HAP-1 (cell line): ENCODE measurements around the gene FRY.

Experiments used
- DNase-seq, 2 experiments: peaks; one replicate each; pipeline ENCODE4 v3.0.0-alpha.2; 2016 to 2020; ENCODE audit warnings: low spot score in 2 of 2
- H3K27me3 ChIP-seq: fragments of 250-450 bp; sonication (Bioruptor Pico); 2 replicates; pipeline ENCODE4 v1.5.1; 2020; ENCODE audit warnings: low read depth, mild to moderate bottlenecking, moderate library complexity
- H3K36me3 ChIP-seq: fragments of 250-450 bp; sonication (Bioruptor Pico); replicated peaks from 2 replicates; pipeline ENCODE4 v1.5.1; 2020; ENCODE audit warnings: mild to moderate bottlenecking
- H3K4me1 ChIP-seq: fragments of 250-450 bp; sonication (Bioruptor Pico); 2 replicates; pipeline ENCODE4 v1.5.1; 2020; ENCODE audit warnings: mild to moderate bottlenecking
- H3K4me3 ChIP-seq: fragments of 250-450 bp; sonication (Bioruptor Pico); 2 replicates; pipeline ENCODE4 v1.5.1; 2020; ENCODE audit warnings: mild to moderate bottlenecking, moderate library complexity
- H3K9me3 ChIP-seq: fragments of 250-450 bp; sonication (Bioruptor Pico); 2 replicates; pipeline ENCODE4 v1.5.1; 2020; ENCODE audit warnings: mild to moderate bottlenecking, moderate library complexity
- in situ Hi-C: fragments of 300-500 bp; cut with MboI; formaldehyde crosslinking; loops from 3 replicates; pipeline ENCODE4 v1.14.3; 2020; ENCODE audit warnings: low sequenced_read_pairs, inconsistent platforms, mixed read lengths

Gene FRY

DNA sequence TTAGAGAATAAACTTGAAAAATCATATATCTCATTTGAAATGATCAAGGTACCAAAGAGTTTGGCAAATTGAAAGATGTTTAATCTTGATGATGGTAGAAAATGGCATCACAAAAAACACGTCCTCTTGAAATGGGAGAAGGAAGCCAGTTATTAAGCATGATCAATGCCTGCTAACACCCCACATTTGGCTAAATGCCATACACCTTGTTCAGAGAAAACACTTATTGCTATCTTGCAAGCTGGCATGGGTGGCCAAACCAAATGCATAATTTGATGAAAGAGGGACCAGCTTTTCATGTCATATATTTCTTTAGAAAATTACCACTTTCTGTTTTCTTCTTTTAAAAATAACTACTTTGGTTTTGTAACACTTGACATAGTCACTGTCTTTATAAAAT is 142.3 kb downstream of the FRY start:
- no peak for DNase-seq

GRCh38 chr13:32174366-32174765 is 142.8 kb downstream of the FRY start:
- H3K9me3 ChIP-seq = no peaks in the 10 kb centered on the region
- in situ Hi-C loops = no loop called here
- H3K4me3 ChIP-seq = no peak overlapping the region
- DNase-seq = no peak
- H3K36me3 ChIP-seq = no peaks in the 10 kb centered on the region
- H3K27me3 ChIP-seq = no peaks in the 10 kb centered on the region
- no peaks in the 10 kb centered on the region for H3K4me1 ChIP-seq

More for the DNA sequence above, 142.3 kb downstream of the FRY start:
- in situ Hi-C loops = no loop called here
- Histone ChIP-seq H3K4me1 (no peaks in the 10 kb centered on the region), H3K36me3 (no peaks in the 10 kb centered on the region), H3K4me3 (no peak overlapping the region), H3K27me3 (no peaks in the 10 kb centered on the region), H3K9me3 (no peaks in the 10 kb centered on the region)

GRCh38 chr13:32175307-32175706 is 143.7 kb downstream of the FRY start:
- Histone ChIP-seq H3K9me3 (no peaks in the 10 kb centered on the region), H3K4me3 (no peak overlapping the region), H3K36me3 (no peaks in the 10 kb centered on the region), H3K27me3 (no peaks in the 10 kb centered on the region), H3K4me1 (no peaks in the 10 kb centered on the region)
- in situ Hi-C loops = no loop called here
- DNase-seq = no peak

DNA sequence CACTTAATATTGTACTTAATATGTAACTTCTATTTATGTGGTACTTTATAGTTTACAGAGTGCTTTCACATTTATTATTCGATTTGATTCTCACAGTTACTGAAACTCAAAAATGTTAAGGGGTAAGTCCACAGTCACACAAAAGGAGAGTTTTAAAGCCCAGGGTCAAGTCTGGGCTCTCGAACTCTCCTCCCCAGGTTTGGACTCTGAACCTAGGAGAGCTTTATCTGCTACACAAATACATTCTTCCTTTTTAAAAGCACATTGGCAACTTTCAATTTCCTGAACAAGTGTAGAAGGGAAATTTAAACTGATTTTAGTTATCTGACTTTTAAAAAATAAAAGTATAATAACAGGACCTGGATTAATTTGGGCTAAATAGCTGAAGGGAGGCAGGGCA is 144.4 kb downstream of the FRY start:
- Histone ChIP-seq H3K9me3 (no peaks in the 10 kb centered on the region), H3K4me1 (no peaks in the 10 kb centered on the region), H3K4me3 (no peak overlapping the region), H3K27me3 (no peaks in the 10 kb centered on the region), H3K36me3 (no peaks in the 10 kb centered on the region)
- in situ Hi-C loops = no loop called here
- DNase-seq = no peak

GRCh38 chr13:32176696-32177095 is 145.1 kb downstream of the FRY start:
- Histone ChIP-seq H3K9me3 (no peaks in the 10 kb centered on the region), H3K4me3 (no peak overlapping the region), H3K4me1 (no peaks in the 10 kb centered on the region), H3K27me3 (no peaks in the 10 kb centered on the region), H3K36me3 (no peaks in the 10 kb centered on the region)
- no peak for DNase-seq
- in situ Hi-C loops = no loop called here

DNA sequence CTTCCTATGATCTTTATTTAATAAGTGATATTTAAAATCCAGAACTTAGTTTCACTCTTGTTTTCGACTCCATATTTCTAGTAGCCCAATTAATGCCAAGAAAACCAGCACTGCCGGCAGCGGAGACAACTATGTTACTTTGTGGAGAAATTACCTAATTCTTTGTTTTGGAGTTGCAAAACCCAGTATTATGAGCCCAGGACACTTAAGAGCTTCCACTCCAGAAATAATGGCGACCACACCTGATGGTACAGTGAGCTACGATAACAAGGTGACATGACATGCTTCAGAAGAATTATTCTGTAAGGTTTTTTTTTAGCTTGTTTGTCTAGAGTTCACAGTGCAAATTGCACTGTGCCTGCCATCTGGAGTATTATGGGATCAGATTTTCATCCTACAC is 147.2 kb downstream of the FRY start:
- no peak overlapping the region for H3K4me3 ChIP-seq
- H3K9me3 ChIP-seq = no peaks in the 10 kb centered on the region
- DNase-seq = no peak
- no peaks in the 10 kb centered on the region for H3K4me1 ChIP-seq
- in situ Hi-C loops = no loop called here
- H3K27me3 ChIP-seq = no peaks in the 10 kb centered on the region
- H3K36me3 ChIP-seq = no peaks in the 10 kb centered on the region

DNA sequence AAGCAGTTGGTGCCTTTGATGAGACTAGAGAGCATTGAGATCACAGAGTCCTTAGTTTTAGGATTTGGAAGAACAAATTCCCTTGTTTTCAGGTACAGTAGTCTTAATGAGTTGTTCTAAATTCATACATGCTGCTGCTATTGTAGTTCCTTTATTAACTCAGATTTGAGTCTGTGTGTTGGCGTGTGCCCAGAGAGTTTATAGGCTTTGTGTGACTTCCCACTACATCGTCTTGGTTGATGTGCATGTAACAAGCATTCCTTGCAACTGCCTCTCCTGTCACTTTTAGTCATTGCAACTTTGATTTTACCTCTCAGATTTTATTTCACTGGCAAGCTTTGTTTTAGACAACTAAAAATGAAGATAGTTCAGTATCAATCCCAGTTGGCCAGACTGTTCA is 148.1 kb downstream of the FRY start:
- in situ Hi-C loops = no loop called here
- Histone ChIP-seq H3K4me3 (no peak overlapping the region), H3K9me3 (no peaks in the 10 kb centered on the region), H3K4me1 (no peaks in the 10 kb centered on the region), H3K27me3 (no peaks in the 10 kb centered on the region), H3K36me3 (no peaks in the 10 kb centered on the region)
- no peak for DNase-seq

DNA sequence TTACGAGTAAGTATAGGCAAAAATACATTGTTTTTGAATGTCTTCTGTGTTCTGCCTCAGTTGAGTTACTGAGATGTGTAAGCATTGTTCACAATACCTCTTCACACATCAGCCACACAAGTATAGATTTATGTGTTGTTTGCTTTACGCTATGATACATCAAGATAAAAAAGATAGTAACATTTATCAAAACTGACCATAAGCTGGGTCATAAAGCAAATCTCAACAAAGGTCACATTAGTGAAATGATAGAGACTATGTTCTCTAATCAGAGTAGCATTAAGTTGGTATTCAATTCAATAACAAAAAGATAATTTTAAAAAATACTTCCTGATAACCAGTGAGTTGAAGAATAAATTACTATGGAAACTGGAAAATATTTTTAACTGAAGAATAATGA is 156.1 kb downstream of the FRY start:
- H3K9me3 ChIP-seq = no peaks in the 10 kb centered on the region
- no peaks in the 10 kb centered on the region for H3K4me1 ChIP-seq
- no peak overlapping the region for H3K4me3 ChIP-seq
- no peaks in the 10 kb centered on the region for H3K27me3 ChIP-seq
- DNase-seq = no peak
- H3K36me3 ChIP-seq = no peaks in the 10 kb centered on the region
- in situ Hi-C loops = no loop called here

DNA sequence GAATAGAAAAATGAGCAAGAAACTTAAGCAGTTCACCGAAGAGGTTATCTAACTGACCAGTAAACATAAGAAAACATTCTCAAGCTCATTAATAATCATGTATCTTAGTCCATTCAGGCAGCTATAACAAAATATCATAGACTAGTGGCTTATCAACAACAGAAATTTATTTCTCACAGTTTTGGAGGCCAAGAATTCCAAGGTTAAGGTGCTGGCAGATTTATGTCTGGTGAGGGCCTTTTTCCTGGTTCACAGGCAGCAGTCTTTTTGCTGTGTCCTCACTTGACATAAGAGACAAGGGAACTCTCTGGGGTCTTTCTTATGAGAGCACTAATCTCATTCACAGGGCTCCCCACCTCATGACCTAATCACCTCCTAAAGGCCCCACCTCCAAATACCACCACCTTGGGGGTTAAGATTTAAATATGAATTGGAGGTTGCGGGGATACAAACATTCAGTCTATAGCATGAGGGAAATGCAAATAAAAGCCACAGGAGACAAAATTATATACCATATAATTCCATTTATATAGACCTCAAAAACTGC is 160.0 kb downstream of the FRY start:
- Histone ChIP-seq H3K9me3 (no peaks in the 10 kb centered on the region), H3K4me1 (0 out of 2 replicates have a peak, but pooled peaks cover 3% of the 10 kb centered on the region)
- in situ Hi-C loops = no loop called here

GRCh38 chr13:32195713-32196112 is 164.1 kb downstream of the FRY start:
- H3K36me3 ChIP-seq = no peaks in the 10 kb centered on the region
- 0 out of 2 replicates have a peak, but pooled peaks cover 3% of the 10 kb centered on the region for H3K4me1 ChIP-seq
- no peak overlapping the region for H3K4me3 ChIP-seq
- no peaks in the 10 kb centered on the region for H3K27me3 ChIP-seq
- no peak for DNase-seq
- in situ Hi-C loops = no loop called here
- H3K9me3 ChIP-seq = no peaks in the 10 kb centered on the region

More for the DNA sequence above, 160.0 kb downstream of the FRY start:
- H3K36me3 ChIP-seq = no peaks in the 10 kb centered on the region
- no peak overlapping the region for H3K4me3 ChIP-seq
- no peaks in the 10 kb centered on the region for H3K27me3 ChIP-seq
- DNase-seq = no peak

DNA sequence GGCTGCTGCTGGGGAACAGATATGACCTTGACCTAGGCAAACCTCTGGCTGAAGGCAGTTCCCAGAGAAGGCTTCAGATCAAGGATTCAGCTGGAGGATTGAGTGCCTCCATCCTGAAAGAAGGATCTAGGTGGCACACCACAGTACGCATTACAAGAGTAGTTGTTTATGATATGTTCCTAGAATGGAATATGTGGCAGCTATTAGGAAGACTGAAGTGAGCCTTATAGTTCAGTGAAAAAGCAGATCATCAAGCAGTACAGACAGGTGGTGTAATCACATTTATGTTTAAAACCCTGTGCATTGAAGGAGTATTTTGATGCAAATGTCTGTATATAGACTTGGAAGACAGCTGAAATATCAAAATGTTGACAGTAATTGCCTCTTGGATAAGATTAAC is 167.6 kb downstream of the FRY start:
- H3K36me3 ChIP-seq = no peaks in the 10 kb centered on the region
- H3K27me3 ChIP-seq = no peaks in the 10 kb centered on the region
- H3K4me1 ChIP-seq = 0 out of 2 replicates have a peak, but pooled peaks cover 3% of the 10 kb centered on the region
- DNase-seq = no peak
- H3K4me3 ChIP-seq = no peak overlapping the region
- H3K9me3 ChIP-seq = no peaks in the 10 kb centered on the region
- in situ Hi-C loops = no loop called here

DNA sequence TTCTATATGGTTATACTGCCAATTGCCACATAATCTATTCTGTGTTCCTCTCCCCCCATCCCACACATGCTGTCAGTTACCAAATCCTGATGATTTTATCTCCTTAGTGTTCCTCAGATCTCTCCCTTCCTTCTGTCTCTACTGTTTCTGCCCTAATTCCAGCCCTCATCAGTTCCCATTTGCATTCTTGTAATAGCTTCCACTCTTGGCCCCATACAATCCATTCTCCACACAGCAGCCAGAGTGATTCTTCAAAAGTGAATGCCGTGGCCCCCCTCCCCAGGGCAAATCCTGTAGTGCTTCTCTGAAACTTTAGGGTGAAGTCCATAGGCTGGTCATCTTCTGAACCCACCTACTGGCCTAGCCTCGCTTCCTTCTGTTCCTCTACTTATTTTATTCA is 169.2 kb downstream of the FRY start:
- no peak overlapping the region for H3K4me3 ChIP-seq
- H3K4me1 ChIP-seq = peaks cover 7% of the 10 kb centered on the region
- in situ Hi-C loops = no loop called here
- H3K27me3 ChIP-seq = no peaks in the 10 kb centered on the region
- no peaks in the 10 kb centered on the region for H3K9me3 ChIP-seq
- H3K36me3 ChIP-seq = no peaks in the 10 kb centered on the region
- no peak for DNase-seq

DNA sequence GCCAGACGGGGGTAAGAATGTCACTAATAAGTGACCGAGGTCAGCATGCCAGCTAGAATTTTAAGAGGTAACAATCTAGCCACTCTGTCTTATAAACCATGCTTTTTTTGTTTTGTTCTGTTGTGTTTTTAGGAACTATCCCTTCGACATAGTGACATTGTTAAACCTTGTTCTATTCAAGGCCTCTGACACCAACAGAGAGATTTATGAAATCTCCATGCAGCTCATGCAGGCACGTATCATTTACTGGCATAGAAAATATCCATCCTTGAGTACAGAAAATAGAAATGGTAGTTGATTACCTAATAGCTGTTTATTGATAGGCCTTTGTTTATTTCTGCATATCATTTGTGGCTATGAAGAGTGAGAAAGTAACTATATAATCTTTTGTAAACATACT is 170.2 kb downstream of the FRY start:
- H3K27me3 ChIP-seq = no peaks in the 10 kb centered on the region
- no peak overlapping the region for H3K4me3 ChIP-seq
- H3K4me1 ChIP-seq = peaks cover 18% of the 10 kb centered on the region
- H3K36me3 ChIP-seq = no peaks in the 10 kb centered on the region
- in situ Hi-C loops = no loop called here
- H3K9me3 ChIP-seq = no peaks in the 10 kb centered on the region
- no peak for DNase-seq

GRCh38 chr13:32202268-32202667 is 170.7 kb downstream of the FRY start:
- DNase-seq = no peak
- Histone ChIP-seq H3K27me3 (no peaks in the 10 kb centered on the region), H3K4me1 (peaks cover 22% of the 10 kb centered on the region), H3K4me3 (no peak overlapping the region), H3K9me3 (no peaks in the 10 kb centered on the region), H3K36me3 (no peaks in the 10 kb centered on the region)
- in situ Hi-C loops = no loop called here

- in situ Hi-C loops = no loop called here
- DNase-seq = no peak
- H3K9me3 ChIP-seq = no peaks in the 10 kb centered on the region
- no peaks in the 10 kb centered on the region for H3K27me3 ChIP-seq
- peaks cover 28% of the 10 kb centered on the region for H3K4me1 ChIP-seq
- H3K36me3 ChIP-seq = no peaks in the 10 kb centered on the region
- H3K4me3 ChIP-seq = no peak overlapping the region
Measured at GRCh38 chr13:32203221-32203620, 171.6 kb downstream of the FRY start.
